IPS-18c (cell line): ENCODE results near the gene SHBG.
A peak's percentile ranks its signal among the peaks of the same experiment; 100 is the strongest.

Experiments used
- H3K4me3 ChIP-seq: 2 replicates; pipeline ENCODE4 v1.7.0; 2013; ENCODE audit warnings: low read depth, mild to moderate bottlenecking, low read length, moderate library complexity; ENCODE audit not compliant: insufficient read depth
- H3K9me3 ChIP-seq: one replicate; pipeline ENCODE4 v1.6.1; 2013; ENCODE audit warnings: mild to moderate bottlenecking, low read length, moderate library complexity; ENCODE audit not compliant: control insufficient read depth, insufficient read depth

The SHBG gene

DNA sequence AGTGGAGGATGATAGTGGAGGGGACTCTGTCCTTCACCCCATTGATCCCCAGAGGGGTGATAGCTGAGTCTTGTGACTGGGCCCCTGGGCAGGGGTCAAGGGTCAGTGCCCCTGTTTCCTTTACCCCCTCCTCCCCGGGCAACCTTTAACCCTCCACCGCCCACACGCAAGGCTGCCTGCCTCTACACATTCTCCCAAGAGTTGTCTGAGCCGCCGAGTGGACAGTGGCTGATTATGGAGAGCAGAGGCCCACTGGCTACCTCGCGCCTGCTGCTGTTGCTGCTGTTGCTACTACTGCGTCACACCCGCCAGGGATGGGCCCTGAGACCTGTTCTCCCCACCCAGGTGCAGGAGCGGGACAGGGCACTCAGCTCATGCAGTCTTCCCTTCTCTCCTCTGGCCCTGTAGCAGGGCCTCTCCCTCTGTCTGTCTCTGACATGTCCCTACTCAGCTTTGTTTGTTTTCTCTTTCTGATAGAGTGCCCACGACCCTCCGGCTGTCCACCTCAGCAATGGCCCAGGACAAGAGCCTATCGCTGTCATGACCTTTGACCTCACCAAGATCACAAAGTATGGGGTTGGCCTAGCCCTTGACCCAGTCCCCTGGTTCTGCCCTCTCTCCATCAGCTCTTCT lies at the start of gene SHBG:
TSS of gene SHBG (plus strand) at position 197 of the 633 bp plus-strand sequence. CDS start at position 235, 38 bp downstream.
- no peaks in the 10 kb centered on the region for H3K9me3 ChIP-seq
- no peak within 1 kb of the TSS; the same call in 1 of the 2 replicates for H3K4me3 ChIP-seq

DNA sequence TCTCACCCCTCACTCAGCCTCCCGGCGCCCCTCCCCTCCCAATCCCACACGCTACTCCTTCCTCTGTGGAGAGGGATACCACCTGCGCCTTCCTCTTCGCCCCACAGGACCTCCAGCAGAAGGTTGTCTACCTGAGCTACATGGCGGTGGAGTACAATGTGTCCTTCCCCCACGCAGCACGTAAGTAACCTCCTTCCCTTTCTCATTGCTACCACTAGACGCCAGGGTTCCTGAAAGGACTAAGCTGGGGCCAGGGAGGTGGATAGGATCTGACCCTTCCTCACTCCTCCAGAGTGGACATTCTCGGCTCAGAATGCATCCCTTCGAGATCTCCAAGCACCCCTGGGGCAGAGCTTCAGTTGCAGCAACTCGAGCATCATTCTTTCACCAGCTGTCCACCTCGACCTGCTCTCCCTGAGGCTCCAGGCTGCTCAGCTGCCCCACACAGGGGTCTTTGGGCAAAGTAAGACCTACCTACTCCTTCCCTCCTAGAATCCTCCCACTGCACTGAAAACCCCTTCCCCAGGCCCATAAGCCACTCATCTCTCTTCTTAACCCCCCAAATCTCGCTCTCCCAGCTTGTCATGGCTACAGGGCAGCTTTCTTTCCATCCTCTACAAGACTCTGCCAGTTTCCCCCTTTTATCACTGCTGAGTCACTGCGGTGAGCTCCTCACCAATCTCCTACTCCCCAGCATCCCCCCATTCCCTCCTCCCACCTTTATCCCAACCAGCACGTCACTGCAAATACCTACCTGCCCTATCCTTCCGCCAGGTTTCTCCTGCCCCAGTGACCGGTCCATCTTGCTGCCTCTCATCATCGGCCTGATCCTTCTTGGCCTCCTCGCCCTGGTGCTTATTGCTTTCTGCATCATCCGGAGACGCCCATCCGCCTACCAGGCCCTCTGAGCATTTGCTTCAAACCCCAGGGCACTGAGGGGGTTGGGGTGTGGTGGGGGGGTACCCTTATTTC lies 49.0 kb upstream of the SHBG start:
- Histone ChIP-seq H3K9me3 (no peaks in the 10 kb centered on the region), H3K4me3 (no peak overlapping the region)

DNA sequence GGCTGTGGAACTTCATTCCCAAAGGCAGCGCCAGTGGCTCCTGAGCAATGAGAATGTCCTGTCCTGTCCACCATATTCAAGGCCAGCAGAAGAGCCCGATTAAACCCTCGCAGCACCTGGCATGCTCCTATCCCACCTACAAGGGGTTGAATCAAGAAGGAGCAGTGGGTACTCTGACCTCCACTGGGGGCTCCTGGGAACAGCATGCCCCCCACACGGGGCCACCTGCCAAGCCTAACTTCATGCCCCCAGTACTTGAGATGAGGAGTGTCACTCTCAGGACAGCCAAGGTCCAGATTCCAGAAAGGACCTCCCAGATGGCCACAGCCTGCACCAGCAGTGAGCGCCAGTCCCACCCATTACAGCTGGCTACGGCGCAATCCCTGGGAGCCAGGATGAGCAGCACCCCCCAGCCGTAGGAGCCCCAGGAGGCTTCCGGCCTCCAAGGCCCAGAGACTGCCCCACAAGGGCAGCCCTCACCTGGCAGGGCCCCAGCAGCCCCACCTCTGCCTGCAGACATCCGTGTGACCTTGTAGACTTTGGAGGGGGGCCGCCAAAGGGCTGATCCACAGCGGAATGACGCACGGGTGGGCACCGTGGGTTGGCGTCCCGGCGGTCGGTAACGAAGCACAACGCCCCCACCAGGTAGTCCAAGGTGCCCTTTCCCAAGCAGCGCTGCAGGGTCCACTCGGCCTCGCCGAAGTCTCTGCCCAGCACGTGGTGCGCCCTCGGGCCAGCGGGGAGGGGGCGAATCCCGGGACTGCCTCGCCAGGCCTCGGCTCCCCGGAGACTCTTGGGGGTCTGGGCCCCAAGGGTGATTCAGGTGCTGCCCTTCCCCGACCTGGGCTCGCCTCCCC lies 47.3 kb upstream of the SHBG start:
- no peaks in the 10 kb centered on the region for H3K9me3 ChIP-seq

GRCh38 chr17:7583253-7584109 lies 46.5 kb upstream of the SHBG start, which contains the start of gene MPDU1:
Gene MPDU1 (plus strand): TSS chr17:7583852. CDS start chr17:7583863, 11 bp downstream.
- H3K4me3 ChIP-seq = peak within 1 kb of the TSS; percentile 67
- H3K9me3 ChIP-seq = no peaks in the 10 kb centered on the region

More for the DNA sequence above, 47.3 kb upstream of the SHBG start:
- peak overlapping the region; percentile 67 for H3K4me3 ChIP-seq

DNA sequence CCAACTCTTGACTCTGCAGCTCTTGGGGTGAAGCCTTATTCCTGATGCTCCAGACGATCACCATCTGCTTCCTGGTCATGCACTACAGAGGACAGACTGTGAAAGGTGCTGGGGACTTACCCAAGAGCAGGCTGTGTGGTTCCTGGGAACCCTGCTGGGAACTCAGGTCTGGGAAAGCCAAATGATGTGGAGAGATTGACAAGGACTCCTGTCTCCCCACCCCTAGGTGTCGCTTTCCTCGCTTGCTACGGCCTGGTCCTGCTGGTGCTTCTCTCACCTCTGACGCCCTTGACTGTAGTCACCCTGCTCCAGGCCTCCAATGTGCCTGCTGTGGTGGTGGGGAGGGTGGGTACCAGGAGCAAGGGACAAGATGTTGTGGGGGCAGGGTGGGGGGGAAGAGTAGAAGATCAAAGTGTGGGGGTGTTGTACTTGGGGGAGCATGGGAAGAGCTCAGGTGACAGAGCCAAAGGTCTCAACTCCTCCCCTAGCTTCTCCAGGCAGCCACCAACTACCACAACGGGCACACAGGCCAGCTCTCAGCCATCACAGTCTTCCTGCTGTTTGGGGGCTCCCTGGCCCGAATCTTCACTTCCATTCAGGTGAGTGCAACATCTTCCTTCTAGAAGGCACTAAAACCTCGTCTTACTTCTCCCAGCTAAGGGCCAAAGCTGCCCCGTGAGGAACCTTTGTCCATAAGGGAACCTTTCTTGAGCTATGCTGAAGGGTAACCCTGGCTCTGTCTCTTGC lies 43.1 kb upstream of the SHBG start:
- no peak overlapping the region for H3K4me3 ChIP-seq

GRCh38 chr17:7587420-7588151 lies 42.3 kb upstream of the SHBG start:
- peak overlapping the region; percentile 75 for H3K4me3 ChIP-seq
- no peaks in the 10 kb centered on the region for H3K9me3 ChIP-seq

More for the DNA sequence above, 43.1 kb upstream of the SHBG start:
- H3K9me3 ChIP-seq = no peaks in the 10 kb centered on the region

GRCh38 chr17:7588553-7589203 lies 41.3 kb upstream of the SHBG start:
- H3K4me3 ChIP-seq = peak overlapping the region; percentile 75
- H3K9me3 ChIP-seq = no peaks in the 10 kb centered on the region

DNA sequence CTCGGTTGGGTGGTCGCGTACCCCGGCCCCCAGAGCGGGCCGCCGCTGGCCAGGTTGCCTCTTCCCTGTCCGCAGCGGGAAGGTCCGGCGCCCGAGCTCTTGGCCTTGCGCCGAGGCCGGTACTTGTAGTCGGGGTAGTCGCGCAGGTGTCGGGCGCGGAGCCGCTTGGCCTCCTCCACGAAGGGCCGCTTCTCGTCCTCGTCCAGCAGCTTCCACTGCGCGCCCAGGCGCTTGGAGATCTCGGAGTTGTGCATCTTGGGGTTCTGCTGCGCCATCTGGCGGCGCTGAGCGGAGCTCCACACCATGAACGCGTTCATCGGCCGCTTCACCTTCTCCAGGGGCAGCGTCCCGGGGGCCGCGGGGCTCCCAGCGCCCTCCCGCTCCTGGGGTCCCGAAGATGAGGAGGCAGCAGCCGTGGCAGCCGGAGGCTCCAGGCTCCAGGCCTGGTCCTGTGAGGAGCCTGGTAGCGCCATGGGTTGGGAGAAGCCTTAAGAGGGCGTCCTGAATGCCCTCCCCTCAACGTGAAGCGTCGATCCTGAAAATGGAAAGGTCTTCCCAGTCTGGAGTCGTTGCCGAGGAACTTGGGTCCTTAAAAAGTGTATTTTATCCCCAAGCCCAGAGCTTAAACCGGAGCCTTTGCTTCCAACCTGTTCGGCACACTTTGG lies 40.6 kb upstream of the SHBG start:
- peak overlapping the region; percentile 75 for H3K4me3 ChIP-seq
- no peaks in the 10 kb centered on the region for H3K9me3 ChIP-seq

DNA sequence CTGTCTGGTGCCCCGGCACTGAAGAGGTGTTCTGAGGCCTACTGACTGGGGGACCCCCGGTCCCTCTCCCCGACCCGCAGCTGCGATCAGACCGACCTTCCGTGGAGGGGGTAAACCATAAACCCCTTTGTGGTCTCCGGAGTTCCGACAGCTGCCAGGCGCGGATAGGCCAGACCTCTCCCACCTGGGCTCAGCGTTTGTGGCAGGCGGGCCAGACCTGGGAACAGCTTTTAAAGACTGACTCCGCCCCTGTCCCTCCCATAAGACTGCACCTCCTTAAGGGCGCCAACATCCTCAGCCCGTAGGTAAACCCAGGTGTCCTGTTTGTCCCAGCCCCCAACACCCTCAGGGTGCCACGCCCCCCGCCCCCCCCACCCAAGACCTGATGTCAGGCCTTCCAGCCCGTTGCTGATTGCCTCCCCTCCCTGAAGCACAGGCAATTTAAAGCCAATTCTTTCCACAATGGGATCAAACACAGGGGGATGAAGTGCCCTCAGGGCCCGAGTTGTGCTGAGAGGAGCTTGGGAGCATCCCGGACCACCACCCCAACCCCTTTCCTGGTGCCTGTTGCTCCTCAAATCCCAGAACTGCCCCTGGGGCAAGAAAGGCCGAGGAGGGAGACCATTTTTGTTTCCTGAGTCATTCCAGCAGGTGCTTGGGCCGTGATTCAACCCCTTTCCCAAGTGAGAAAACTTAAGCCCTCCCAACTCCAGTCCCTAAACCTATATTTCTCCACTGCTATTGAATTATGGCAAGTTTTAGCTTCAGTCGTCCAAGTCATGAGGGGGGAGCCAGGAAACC lies 39.8 kb upstream of the SHBG start, which contains the start of gene SOX15:
TSS of gene SOX15 (minus strand) at position 204 of the 801 bp plus-strand sequence. CDS start 418 bp downstream, outside the sequence.
- Histone ChIP-seq H3K9me3 (no peaks in the 10 kb centered on the region), H3K4me3 (peak within 1 kb of the TSS; percentile 75)

DNA sequence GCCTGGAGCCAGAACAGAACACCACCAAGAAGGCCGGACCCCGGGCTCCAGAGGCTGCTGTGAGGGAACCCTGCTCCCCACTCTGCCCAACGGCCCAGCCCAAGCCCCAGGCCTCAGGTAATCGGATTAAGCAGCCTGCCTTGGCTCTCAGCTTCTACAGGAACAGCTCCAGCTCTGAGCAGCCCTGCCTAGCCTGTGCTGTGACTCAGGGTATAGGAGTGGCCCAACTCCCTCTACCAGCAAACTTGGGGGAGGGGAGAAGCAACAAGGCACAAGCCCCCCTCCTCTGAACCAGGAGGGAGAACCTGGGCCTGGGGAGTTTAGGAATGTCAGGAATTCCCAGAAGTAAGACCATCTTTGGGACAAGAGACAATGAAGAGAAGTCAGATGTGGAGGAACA lies 39.2 kb upstream of the SHBG start:
- H3K9me3 ChIP-seq = no peaks in the 10 kb centered on the region
- H3K4me3 ChIP-seq = no peak overlapping the region

DNA sequence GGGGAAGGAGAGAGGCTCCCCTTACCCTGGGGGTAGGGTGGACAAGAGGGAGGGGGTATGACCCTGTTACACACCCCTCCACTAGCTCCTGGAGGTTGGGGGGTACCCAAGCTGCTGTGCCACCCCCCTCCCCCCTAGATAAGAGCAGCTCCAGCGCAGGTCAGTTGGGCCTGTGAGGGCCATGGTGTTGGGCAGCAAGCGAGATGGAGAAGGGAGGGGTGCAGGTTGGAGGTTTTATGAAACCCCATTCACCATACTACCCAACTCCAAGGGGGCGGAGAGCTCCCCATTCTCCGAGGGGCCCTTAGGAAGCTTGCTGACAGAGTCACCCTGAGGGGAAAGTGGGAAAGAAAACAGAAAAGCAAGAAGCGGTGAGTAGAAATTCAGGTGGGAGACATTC lies 38.3 kb upstream of the SHBG start:
- Histone ChIP-seq H3K9me3 (no peaks in the 10 kb centered on the region), H3K4me3 (no peak overlapping the region)

DNA sequence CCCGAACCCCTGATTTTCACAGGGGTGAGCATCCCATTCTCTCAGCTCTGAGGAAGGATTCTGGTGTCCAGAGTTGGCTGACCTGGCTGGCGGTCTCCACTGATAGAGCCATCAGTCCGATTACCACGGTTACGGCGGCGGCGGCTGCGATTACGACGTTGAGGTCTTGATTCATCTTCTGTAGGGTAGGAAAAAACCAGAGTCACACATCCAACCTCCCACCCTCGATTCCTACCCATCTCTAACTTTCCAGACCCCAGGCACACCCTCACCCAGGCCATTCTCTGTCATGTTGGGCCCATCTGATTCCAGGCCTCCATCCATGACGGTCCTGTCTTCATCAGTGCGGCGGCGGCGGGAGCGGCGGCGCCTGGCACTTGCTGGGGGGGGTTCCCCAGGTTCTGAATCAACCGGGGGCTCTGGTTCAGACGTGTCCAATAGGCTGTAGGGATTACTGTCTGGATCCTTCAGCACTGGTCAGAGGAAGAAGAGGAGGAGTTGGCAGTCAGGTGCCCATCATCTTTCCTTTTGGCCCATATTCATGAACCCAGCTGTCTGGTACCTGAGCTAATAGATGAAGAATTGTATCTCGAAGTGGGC lies 37.4 kb upstream of the SHBG start:
- H3K9me3 ChIP-seq = no peaks in the 10 kb centered on the region

GRCh38 chr17:7593296-7593695 lies 36.6 kb upstream of the SHBG start:
- H3K4me3 ChIP-seq = no peak overlapping the region
- H3K9me3 ChIP-seq = no peaks in the 10 kb centered on the region

More for the DNA sequence above, 37.4 kb upstream of the SHBG start:
- H3K4me3 ChIP-seq = no peak overlapping the region
